ENCODE measurements around the gene IGSF3. TPM values are rescaled to one million over a fixed set of nuclear protein-coding genes. Genes with fewer than 3 reads are reported as not detected.

The IGSF3 gene
- total and polyA plus RNA-seq, 2 of the 8 experiments (the other 6 are each of a cell fraction or from before 2014, with no cell fraction given) = 30.0 to 32.2 TPM

MicroRNAs within 50 kb of the gene (microRNA counts, 767-probe panel; counts per million panel counts)
- microRNA hsa-miR-320b (879 counts per million, percentile 95 among the panel's probes with 10 or more counts), microRNA hsa-miR-548ac (879 counts per million, percentile 95 among the panel's probes with 10 or more counts)

Small RNA genes lying within 50 kb of the gene (microRNA-seq; reads per million reads assigned to microRNA genes)
- gene MIR320B1 (ENCODE audit: borderline microRNAs expressed in 2 of 2, borderline number of aligned reads in 2 of 2, borderline replicate concordance in 1 of 2) = 0 reads per million in 2 experiments
- 0 reads per million in 2 experiments for gene MIR548AC (ENCODE audit: borderline microRNAs expressed in 2 of 2, borderline number of aligned reads in 2 of 2, borderline replicate concordance in 1 of 2)

Small RNA genes lying within 50 kb of the gene (small RNA-seq; reads per million reads assigned to genes)
- not detected for gene MIR320B1 (ENCODE audit: insufficient read depth)
- not detected for gene MIR548AC (ENCODE audit: insufficient read depth)

Other genes with a start within 250 kb of the IGSF3 start
- 5.5 and 6.0 TPM in 2 replicates for gene CD58, start 96.7 kb downstream of the IGSF3 start, total RNA-seq (2021; fragmentation: NEBNext Ultra II Directional; extraction: Animal tissue kit (Norgen Biotek cat#: 25700))
- gene CD58, start 96.7 kb downstream of the IGSF3 start, polyA plus RNA-seq (2011; rRNA removed) = 2.8 and 5.3 TPM in 2 replicates
- not detected in 2 replicates for gene CD2, start 86.7 kb upstream of the IGSF3 start, total RNA-seq (2021; fragmentation: NEBNext Ultra II Directional; extraction: Animal tissue kit (Norgen Biotek cat#: 25700))
- not detected in 2 replicates for gene CD2, start 86.7 kb upstream of the IGSF3 start, polyA plus RNA-seq (2011; rRNA removed)
- 32.6 TPM in 2 replicates for gene PTGFRN, start 242.2 kb upstream of the IGSF3 start, total RNA-seq (2021; fragmentation: NEBNext Ultra II Directional; extraction: Animal tissue kit (Norgen Biotek cat#: 25700))
- 11.9 and 13.0 TPM in 2 replicates for gene PTGFRN, start 242.2 kb upstream of the IGSF3 start, polyA plus RNA-seq (2011; rRNA removed)

Measured in H1 (cell line).